ENCODE measurements around the gene QSER1.

DNA sequence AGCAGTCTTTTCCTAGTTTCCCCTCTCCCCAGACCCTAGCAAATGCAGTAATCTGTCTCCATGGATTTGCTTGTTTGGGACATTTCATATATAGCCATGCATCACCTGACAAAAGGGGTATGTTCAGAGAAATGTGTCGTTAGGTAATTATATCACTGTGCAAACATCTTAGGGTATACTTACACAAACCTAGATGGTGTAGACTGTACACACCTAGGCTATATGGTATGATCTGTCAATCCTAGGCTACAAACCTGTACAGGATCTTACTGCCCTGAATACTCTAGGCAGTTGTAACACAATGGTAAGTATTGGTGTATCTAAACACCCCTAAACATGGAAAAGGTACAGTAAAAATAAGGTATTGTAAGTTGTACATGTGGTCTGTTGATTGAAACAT is 23.8 kb downstream of the QSER1 start:
- TF ChIP-seq, protein P1, sequence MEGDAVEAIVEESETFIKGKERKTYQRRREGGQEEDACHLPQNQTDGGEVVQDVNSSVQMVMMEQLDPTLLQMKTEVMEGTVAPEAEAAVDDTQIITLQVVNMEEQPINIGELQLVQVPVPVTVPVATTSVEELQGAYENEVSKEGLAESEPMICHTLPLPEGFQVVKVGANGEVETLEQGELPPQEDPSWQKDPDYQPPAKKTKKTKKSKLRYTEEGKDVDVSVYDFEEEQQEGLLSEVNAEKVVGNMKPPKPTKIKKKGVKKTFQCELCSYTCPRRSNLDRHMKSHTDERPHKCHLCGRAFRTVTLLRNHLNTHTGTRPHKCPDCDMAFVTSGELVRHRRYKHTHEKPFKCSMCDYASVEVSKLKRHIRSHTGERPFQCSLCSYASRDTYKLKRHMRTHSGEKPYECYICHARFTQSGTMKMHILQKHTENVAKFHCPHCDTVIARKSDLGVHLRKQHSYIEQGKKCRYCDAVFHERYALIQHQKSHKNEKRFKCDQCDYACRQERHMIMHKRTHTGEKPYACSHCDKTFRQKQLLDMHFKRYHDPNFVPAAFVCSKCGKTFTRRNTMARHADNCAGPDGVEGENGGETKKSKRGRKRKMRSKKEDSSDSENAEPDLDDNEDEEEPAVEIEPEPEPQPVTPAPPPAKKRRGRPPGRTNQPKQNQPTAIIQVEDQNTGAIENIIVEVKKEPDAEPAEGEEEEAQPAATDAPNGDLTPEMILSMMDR (IDR thresholded peaks at IDR 0.05), result no peak
- TF ChIP-seq POLR2A (IDR thresholded peaks at IDR 0.05), result no peak

All from uterus (tissue), 2 donors.